ENCODE results near the gene RBMS1. TPM values are rescaled to one million over a fixed set of nuclear protein-coding genes. Genes with fewer than 3 reads are reported as not detected.

Gene RBMS1
- total RNA-seq, 1 experiment from 2014 or later = 38.8 TPM

- H3F3A ChIP-seq (ENCODE audit: low read length, unreplicated experiment) = no peaks in the 10 kb centered on the region
- H3K4me3 ChIP-seq (ENCODE audit: low read length) = no peak overlapping the region
- H3K36me3 ChIP-seq (ENCODE audit: low read depth, low read length) = no peaks in the 10 kb centered on the region
- intact Hi-C loops (cut with micrococcal nuclease) = no loop called here
- peaks cover 63% of the 10 kb centered on the region for H3K4me1 ChIP-seq (ENCODE audit: insufficient read depth, low read length)
- H4K20me1 ChIP-seq (ENCODE audit: low read length) = peaks cover 10% of the 10 kb centered on the region; the same call in 1 of the 2 replicates
- peaks cover 98% of the 10 kb centered on the region for H3K79me2 ChIP-seq (ENCODE audit: low read length)
- H3K9me2 ChIP-seq (replicated peaks; ENCODE audit: low read length) = no peaks in the 10 kb centered on the region
- H3K27me3 ChIP-seq (ENCODE audit: low read length) = no peaks in the 10 kb centered on the region
- ATAC-seq = no peak
- no peak overlapping the region for H3K27ac ChIP-seq (ENCODE audit: low read length)
- ChIA-PET CTCF (no interaction called here), POLR2A (ENCODE audit: unreplicated experiment) (no interaction called here)
- H3K9ac ChIP-seq (ENCODE audit: low read length) = no peak overlapping the region
- no peak overlapping the region for H3K4me2 ChIP-seq (ENCODE audit: low read length)
- no peak for DNase-seq
- no peak overlapping the region for H2AFZ ChIP-seq (ENCODE audit: low read length)
- H3K9me3 ChIP-seq (ENCODE audit: low read length) = no peaks in the 10 kb centered on the region
- no TSS peak for BruUV-seq (replicated peaks)
- TF ChIP-seq EZH2 (IDR thresholded peaks at IDR 0.05; ENCODE audit: low read length, unreplicated experiment) (no peak), EZH2phosphoT487 (IDR thresholded peaks at IDR 0.05; ENCODE audit: borderline replicate concordance, low read length) (no peak), CTCF (conservative IDR thresholded peaks at IDR 0.05; ENCODE audit: low read depth, low read length) (no peak)
Observed at GRCh38 chr2:160402501-160402900, 91.1 kb downstream of the RBMS1 start.

- Histone ChIP-seq H3K9me3 (ENCODE audit: low read length) (no peaks in the 10 kb centered on the region), H3K4me2 (ENCODE audit: low read length) (0 out of 2 replicates have a peak overlapping the region, but pooled peaks have one; percentile 5), H3K27me3 (ENCODE audit: low read length) (no peaks in the 10 kb centered on the region), H3K79me2 (ENCODE audit: low read length) (peaks cover 100% of the 10 kb centered on the region), H3K4me3 (ENCODE audit: low read length) (no peak overlapping the region), H3K36me3 (ENCODE audit: low read depth, low read length) (no peaks in the 10 kb centered on the region), H2AFZ (ENCODE audit: low read length) (no peak overlapping the region), H4K20me1 (ENCODE audit: low read length) (peaks cover 10% of the 10 kb centered on the region; the same call in 1 of the 2 replicates), H3K9ac (ENCODE audit: low read length) (no peak overlapping the region), H3K4me1 (ENCODE audit: insufficient read depth, low read length) (peaks cover 69% of the 10 kb centered on the region), H3K9me2 (replicated peaks; ENCODE audit: low read length) (no peaks in the 10 kb centered on the region), H3K27ac (ENCODE audit: low read length) (no peak overlapping the region), H3F3A (ENCODE audit: low read length, unreplicated experiment) (peaks cover 5% of the 10 kb centered on the region)
- CTCF ChIA-PET = no interaction called here
- TF ChIP-seq CTCF (conservative IDR thresholded peaks at IDR 0.05; ENCODE audit: low read depth, low read length) = no peak
- TF ChIP-seq EZH2 (IDR thresholded peaks at IDR 0.05; ENCODE audit: low read length, unreplicated experiment) = no peak
- BruUV-seq (replicated peaks) = no TSS peak
- ATAC-seq (no peak), DNase-seq (no peak)
- intact Hi-C loops (cut with micrococcal nuclease) = no loop called here
- POLR2A ChIA-PET (ENCODE audit: unreplicated experiment) = no interaction called here
Observed at GRCh38 chr2:160401895-160402294, 91.7 kb downstream of the RBMS1 start.

GRCh38 chr2:160399880-160400279 lies 93.7 kb downstream of the RBMS1 start:
- CTCF ChIA-PET = no interaction called here
- no peak overlapping the region for H3K4me2 ChIP-seq (ENCODE audit: low read length)
- no peak overlapping the region for H3K9ac ChIP-seq (ENCODE audit: low read length)
- peaks cover 56% of the 10 kb centered on the region for H3K4me1 ChIP-seq (ENCODE audit: insufficient read depth, low read length)
- peaks cover 7% of the 10 kb centered on the region for H3F3A ChIP-seq (ENCODE audit: low read length, unreplicated experiment)
- H3K9me3 ChIP-seq (ENCODE audit: low read length) = no peaks in the 10 kb centered on the region
- intact Hi-C loops (cut with micrococcal nuclease) = no loop called here
- no peak for TF ChIP-seq EZH2phosphoT487 (IDR thresholded peaks at IDR 0.05; ENCODE audit: borderline replicate concordance, low read length)
- no peak for TF ChIP-seq EZH2 (IDR thresholded peaks at IDR 0.05; ENCODE audit: low read length, unreplicated experiment)
- TF ChIP-seq CTCF (conservative IDR thresholded peaks at IDR 0.05; ENCODE audit: low read depth, low read length) = no peak
- no peak overlapping the region for H3K27ac ChIP-seq (ENCODE audit: low read length)
- H3K36me3 ChIP-seq (ENCODE audit: low read depth, low read length) = no peaks in the 10 kb centered on the region
- no peaks in the 10 kb centered on the region for H3K9me2 ChIP-seq (replicated peaks; ENCODE audit: low read length)
- peaks cover 5% of the 10 kb centered on the region; the same call in 1 of the 2 replicates for H4K20me1 ChIP-seq (ENCODE audit: low read length)
- no peak overlapping the region for H2AFZ ChIP-seq (ENCODE audit: low read length)
- H3K4me3 ChIP-seq (ENCODE audit: low read length) = no peak overlapping the region
- no TSS peak for BruUV-seq (replicated peaks)
- H3K27me3 ChIP-seq (ENCODE audit: low read length) = no peaks in the 10 kb centered on the region
- DNase-seq (no peak), ATAC-seq (no peak)
- peaks cover 99% of the 10 kb centered on the region for H3K79me2 ChIP-seq (ENCODE audit: low read length)
- POLR2A ChIA-PET (ENCODE audit: unreplicated experiment) = no interaction called here
